ENCODE results near the gene HBP1. TPM values are rescaled to one million over a fixed set of nuclear protein-coding genes. Genes with fewer than 3 reads are reported as not detected.

The HBP1 gene
- total and polyA plus RNA-seq, 2 of the 13 experiments (the other 11 are each of a cell fraction or from before 2014, with no cell fraction given), result 22.9 to 44.1 TPM

DNA sequence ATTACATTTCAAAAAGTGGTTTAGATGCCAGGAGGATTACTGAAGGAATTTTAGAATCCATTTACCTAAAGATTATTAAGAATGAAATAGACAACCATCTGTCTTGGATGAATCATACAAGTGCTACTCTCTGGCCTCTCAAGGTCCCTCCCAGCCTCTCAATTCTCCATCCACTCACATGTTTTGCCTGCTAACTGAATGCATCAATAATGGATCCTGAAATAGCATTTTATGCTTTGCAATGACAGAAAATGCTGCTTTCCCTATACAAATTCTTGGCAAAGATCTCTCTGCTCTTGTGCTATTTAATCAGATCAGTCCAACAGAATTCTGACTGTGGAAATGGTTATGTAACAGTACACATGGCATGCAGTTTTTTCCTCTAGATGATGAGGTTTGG, 68.1 kb downstream of the HBP1 start:
- in situ Hi-C loops (cut with HindIII; ENCODE audit: extremely low pct_ligation_motif_present, low pct_unique_long_range_greater_than_20kb) (no loop called here), intact Hi-C loops (cut with micrococcal nuclease; ENCODE audit: unreplicated experiment) (no loop called here)
- no peak for FAIRE-seq
- Histone ChIP-seq H3K27me3 (ENCODE audit: control insufficient read depth in 1 of 2, insufficient read depth in 2 of 2, low read length in 2 of 2) (no peaks in the 10 kb centered on the region), H3K4me2 (ENCODE audit: low read depth, low read length) (no peak overlapping the region), H4K20me1 (ENCODE audit: insufficient read depth, low read length) (no peaks in the 10 kb centered on the region), H3K4me1 (ENCODE audit: insufficient read depth, low read length) (no peaks in the 10 kb centered on the region), H3K4me3 (replicated peaks in 1 of 3; ENCODE audit: insufficient read depth in 1 of 3, low read depth in 2 of 3, low read length in 3 of 3) (no peak overlapping the region), H3K79me2 (ENCODE audit: insufficient read depth, low read length) (no peaks in the 10 kb centered on the region), H3K9me3 (ENCODE audit: low read length) (no peaks in the 10 kb centered on the region), H2AFZ (ENCODE audit: low read length) (no peak overlapping the region), H3K27ac (ENCODE audit: extremely low read length, insufficient read depth, low read length) (no peak overlapping the region), H3K9ac (ENCODE audit: insufficient read depth, low read depth, low read length) (no peak overlapping the region), H3K36me3 (replicated peaks in 1 of 2; ENCODE audit: control insufficient read depth in 1 of 2, insufficient read depth in 2 of 2, low read length in 2 of 2) (peaks cover 1 to 13% of the 10 kb centered on the region in 2 experiments; a peak in 2 of 5 replicates)
- no TSS peak for BruUV-seq (replicated peaks)
- ChIA-PET CTCF (ENCODE audit: low intra/inter-chr PET ratio, low total read pairs) (no interaction called here), POLR2A (no interaction called here)
- no peak for ATAC-seq
- no peak for DNase-seq (ENCODE audit: low spot score)
- no peak for TF ChIP-seq ZNF326 (CRISPR knock-in tag; IDR thresholded peaks at IDR 0.05; ENCODE audit: borderline replicate concordance)
- no peak for TF ChIP-seq ZNF780A (CRISPR knock-in tag; IDR thresholded peaks at IDR 0.05)
- TF ChIP-seq, protein P1, sequence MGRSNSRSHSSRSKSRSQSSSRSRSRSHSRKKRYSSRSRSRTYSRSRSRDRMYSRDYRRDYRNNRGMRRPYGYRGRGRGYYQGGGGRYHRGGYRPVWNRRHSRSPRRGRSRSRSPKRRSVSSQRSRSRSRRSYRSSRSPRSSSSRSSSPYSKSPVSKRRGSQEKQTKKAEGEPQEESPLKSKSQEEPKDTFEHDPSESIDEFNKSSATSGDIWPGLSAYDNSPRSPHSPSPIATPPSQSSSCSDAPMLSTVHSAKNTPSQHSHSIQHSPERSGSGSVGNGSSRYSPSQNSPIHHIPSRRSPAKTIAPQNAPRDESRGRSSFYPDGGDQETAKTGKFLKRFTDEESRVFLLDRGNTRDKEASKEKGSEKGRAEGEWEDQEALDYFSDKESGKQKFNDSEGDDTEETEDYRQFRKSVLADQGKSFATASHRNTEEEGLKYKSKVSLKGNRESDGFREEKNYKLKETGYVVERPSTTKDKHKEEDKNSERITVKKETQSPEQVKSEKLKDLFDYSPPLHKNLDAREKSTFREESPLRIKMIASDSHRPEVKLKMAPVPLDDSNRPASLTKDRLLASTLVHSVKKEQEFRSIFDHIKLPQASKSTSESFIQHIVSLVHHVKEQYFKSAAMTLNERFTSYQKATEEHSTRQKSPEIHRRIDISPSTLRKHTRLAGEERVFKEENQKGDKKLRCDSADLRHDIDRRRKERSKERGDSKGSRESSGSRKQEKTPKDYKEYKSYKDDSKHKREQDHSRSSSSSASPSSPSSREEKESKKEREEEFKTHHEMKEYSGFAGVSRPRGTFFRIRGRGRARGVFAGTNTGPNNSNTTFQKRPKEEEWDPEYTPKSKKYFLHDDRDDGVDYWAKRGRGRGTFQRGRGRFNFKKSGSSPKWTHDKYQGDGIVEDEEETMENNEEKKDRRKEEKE (IDR thresholded peaks at IDR 0.05), result no peak
- TF ChIP-seq ZNF556 (CRISPR knock-in tag; IDR thresholded peaks at IDR 0.05; ENCODE audit: borderline replicate concordance), result no peak
- no peak for TF ChIP-seq ZFYVE20 (CRISPR knock-in tag; IDR thresholded peaks at IDR 0.05; ENCODE audit: borderline replicate concordance, low read depth)
- TF ChIP-seq, protein P2, sequence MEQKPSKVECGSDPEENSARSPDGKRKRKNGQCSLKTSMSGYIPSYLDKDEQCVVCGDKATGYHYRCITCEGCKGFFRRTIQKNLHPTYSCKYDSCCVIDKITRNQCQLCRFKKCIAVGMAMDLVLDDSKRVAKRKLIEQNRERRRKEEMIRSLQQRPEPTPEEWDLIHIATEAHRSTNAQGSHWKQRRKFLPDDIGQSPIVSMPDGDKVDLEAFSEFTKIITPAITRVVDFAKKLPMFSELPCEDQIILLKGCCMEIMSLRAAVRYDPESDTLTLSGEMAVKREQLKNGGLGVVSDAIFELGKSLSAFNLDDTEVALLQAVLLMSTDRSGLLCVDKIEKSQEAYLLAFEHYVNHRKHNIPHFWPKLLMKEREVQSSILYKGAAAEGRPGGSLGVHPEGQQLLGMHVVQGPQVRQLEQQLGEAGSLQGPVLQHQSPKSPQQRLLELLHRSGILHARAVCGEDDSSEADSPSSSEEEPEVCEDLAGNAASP (CRISPR knock-in tag; IDR thresholded peaks at IDR 0.05; ENCODE audit: borderline replicate concordance), result no peak
- TF ChIP-seq, protein P3, sequence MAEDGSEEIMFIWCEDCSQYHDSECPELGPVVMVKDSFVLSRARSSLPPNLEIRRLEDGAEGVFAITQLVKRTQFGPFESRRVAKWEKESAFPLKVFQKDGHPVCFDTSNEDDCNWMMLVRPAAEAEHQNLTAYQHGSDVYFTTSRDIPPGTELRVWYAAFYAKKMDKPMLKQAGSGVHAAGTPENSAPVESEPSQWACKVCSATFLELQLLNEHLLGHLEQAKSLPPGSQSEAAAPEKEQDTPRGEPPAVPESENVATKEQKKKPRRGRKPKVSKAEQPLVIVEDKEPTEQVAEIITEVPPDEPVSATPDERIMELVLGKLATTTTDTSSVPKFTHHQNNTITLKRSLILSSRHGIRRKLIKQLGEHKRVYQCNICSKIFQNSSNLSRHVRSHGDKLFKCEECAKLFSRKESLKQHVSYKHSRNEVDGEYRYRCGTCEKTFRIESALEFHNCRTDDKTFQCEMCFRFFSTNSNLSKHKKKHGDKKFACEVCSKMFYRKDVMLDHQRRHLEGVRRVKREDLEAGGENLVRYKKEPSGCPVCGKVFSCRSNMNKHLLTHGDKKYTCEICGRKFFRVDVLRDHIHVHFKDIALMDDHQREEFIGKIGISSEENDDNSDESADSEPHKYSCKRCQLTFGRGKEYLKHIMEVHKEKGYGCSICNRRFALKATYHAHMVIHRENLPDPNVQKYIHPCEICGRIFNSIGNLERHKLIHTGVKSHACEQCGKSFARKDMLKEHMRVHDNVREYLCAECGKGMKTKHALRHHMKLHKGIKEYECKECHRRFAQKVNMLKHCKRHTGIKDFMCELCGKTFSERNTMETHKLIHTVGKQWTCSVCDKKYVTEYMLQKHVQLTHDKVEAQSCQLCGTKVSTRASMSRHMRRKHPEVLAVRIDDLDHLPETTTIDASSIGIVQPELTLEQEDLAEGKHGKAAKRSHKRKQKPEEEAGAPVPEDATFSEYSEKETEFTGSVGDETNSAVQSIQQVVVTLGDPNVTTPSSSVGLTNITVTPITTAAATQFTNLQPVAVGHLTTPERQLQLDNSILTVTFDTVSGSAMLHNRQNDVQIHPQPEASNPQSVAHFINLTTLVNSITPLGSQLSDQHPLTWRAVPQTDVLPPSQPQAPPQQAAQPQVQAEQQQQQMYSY (CRISPR knock-in tag; IDR thresholded peaks at IDR 0.05), result no peak
- no peak for TF ChIP-seq ZNF7 (CRISPR knock-in tag; IDR thresholded peaks at IDR 0.05)
- no peak for TF ChIP-seq NKX3-1 (CRISPR knock-in tag; IDR thresholded peaks at IDR 0.05)
- TF ChIP-seq SMAD9 (CRISPR knock-in tag; IDR thresholded peaks at IDR 0.05), result no peak
- no peak for TF ChIP-seq ZNF296 (CRISPR knock-in tag; conservative IDR thresholded peaks at IDR 0.05)
- TF ChIP-seq GLI4 (CRISPR knock-in tag; IDR thresholded peaks at IDR 0.05; ENCODE audit: borderline replicate concordance), result no peak
- TF ChIP-seq ZNF816 (CRISPR knock-in tag; IDR thresholded peaks at IDR 0.05; ENCODE audit: borderline replicate concordance), result no peak
- TF ChIP-seq FLYWCH1 (CRISPR knock-in tag; IDR thresholded peaks at IDR 0.05), result no peak

Data from HepG2 (cell line).